Liver (tissue), 3 donors: ENCODE results near the gene EVX1.

Experiments used
- RAD21 ChIP-seq, 2 donors: IDR thresholded peaks; 2 replicates each; pipeline ENCODE4 v1.6.1; 2016; ENCODE audit warnings: antibody characterized with exemption in 2 of 2, mild to moderate bottlenecking in 2 of 2
- RXRA ChIP-seq, 2 donors: IDR thresholded peaks; 2 replicates each; pipeline ENCODE4 v1.6.1; 2017 to 2018; ENCODE audit warnings: antibody characterized with exemption in 2 of 2, mild to moderate bottlenecking in 1 of 2
- TAF1 ChIP-seq: conservative IDR thresholded peaks from 2 replicates; pipeline ENCODE4 v1.6.1; 2016; ENCODE audit warnings: antibody characterized with exemption, mild to moderate bottlenecking
- TF ChIP-seq, protein P1 (sequence below): fragments of 150-350 bp; IDR thresholded peaks from 2 replicates; pipeline ENCODE4 v1.5.1; 2017; ENCODE audit warnings: improper control_type of control experiment, low read depth, low read length; ENCODE audit not compliant: missing input control
- TF ChIP-seq, protein P2 (sequence below): IDR thresholded peaks from 2 replicates; pipeline ENCODE4 v1.6.1; 2016; ENCODE audit warnings: antibody characterized with exemption
- TF ChIP-seq, protein P3 (sequence below): IDR thresholded peaks from 2 replicates; pipeline ENCODE4 v1.6.1; 2016; ENCODE audit warnings: antibody characterized with exemption, mild to moderate bottlenecking
- TF ChIP-seq, protein P4 (sequence below): IDR thresholded peaks from 2 replicates; pipeline ENCODE4 v1.6.1; 2016; ENCODE audit warnings: antibody characterized with exemption
- donor health status: healthy.
- donor health status: healthy.

DNA sequence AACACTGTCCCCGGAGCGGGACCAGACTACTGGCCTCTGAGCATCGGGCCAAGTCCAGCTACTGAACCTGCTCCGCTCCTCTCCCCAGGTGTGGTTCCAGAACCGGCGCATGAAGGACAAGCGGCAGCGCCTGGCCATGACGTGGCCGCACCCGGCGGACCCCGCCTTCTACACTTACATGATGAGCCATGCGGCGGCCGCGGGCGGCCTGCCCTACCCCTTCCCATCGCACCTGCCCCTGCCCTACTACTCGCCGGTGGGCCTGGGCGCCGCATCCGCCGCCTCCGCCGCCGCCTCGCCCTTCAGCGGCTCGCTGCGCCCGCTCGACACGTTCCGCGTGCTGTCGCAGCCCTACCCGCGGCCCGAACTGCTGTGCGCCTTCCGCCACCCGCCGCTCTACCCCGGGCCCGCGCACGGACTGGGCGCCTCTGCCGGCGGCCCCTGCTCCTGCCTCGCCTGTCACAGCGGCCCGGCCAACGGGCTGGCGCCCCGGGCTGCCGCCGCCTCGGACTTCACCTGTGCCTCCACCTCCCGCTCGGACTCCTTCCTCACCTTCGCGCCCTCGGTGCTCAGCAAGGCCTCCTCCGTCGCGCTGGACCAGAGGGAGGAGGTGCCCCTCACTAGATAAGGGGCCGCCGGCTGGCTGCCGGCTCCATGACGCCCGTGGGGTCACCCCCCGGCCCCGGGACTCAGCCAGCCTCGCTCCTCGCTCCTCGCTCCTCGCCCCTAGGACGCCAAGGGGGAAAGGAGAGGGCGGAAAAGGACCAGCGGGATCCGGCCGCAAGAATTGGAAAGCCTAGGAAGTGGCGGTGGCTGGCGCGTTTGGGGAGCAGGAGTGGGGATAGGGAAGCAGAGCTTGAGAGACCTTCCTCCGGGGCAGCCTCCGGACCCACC is 3.4 kb downstream of the EVX1 start:
- TF ChIP-seq, protein P1, sequence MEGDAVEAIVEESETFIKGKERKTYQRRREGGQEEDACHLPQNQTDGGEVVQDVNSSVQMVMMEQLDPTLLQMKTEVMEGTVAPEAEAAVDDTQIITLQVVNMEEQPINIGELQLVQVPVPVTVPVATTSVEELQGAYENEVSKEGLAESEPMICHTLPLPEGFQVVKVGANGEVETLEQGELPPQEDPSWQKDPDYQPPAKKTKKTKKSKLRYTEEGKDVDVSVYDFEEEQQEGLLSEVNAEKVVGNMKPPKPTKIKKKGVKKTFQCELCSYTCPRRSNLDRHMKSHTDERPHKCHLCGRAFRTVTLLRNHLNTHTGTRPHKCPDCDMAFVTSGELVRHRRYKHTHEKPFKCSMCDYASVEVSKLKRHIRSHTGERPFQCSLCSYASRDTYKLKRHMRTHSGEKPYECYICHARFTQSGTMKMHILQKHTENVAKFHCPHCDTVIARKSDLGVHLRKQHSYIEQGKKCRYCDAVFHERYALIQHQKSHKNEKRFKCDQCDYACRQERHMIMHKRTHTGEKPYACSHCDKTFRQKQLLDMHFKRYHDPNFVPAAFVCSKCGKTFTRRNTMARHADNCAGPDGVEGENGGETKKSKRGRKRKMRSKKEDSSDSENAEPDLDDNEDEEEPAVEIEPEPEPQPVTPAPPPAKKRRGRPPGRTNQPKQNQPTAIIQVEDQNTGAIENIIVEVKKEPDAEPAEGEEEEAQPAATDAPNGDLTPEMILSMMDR, result no peak
- TF ChIP-seq RXRA (IDR thresholded peaks at IDR 0.05), result no peak
- TF ChIP-seq TAF1, result no peak
- no peak for TF ChIP-seq RAD21 (IDR thresholded peaks at IDR 0.05)
- TF ChIP-seq, protein P2, sequence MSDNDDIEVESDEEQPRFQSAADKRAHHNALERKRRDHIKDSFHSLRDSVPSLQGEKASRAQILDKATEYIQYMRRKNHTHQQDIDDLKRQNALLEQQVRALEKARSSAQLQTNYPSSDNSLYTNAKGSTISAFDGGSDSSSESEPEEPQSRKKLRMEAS, result no peak
- TF ChIP-seq, protein P3, sequence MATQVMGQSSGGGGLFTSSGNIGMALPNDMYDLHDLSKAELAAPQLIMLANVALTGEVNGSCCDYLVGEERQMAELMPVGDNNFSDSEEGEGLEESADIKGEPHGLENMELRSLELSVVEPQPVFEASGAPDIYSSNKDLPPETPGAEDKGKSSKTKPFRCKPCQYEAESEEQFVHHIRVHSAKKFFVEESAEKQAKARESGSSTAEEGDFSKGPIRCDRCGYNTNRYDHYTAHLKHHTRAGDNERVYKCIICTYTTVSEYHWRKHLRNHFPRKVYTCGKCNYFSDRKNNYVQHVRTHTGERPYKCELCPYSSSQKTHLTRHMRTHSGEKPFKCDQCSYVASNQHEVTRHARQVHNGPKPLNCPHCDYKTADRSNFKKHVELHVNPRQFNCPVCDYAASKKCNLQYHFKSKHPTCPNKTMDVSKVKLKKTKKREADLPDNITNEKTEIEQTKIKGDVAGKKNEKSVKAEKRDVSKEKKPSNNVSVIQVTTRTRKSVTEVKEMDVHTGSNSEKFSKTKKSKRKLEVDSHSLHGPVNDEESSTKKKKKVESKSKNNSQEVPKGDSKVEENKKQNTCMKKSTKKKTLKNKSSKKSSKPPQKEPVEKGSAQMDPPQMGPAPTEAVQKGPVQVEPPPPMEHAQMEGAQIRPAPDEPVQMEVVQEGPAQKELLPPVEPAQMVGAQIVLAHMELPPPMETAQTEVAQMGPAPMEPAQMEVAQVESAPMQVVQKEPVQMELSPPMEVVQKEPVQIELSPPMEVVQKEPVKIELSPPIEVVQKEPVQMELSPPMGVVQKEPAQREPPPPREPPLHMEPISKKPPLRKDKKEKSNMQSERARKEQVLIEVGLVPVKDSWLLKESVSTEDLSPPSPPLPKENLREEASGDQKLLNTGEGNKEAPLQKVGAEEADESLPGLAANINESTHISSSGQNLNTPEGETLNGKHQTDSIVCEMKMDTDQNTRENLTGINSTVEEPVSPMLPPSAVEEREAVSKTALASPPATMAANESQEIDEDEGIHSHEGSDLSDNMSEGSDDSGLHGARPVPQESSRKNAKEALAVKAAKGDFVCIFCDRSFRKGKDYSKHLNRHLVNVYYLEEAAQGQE, result no peak
- TF ChIP-seq, protein P4, sequence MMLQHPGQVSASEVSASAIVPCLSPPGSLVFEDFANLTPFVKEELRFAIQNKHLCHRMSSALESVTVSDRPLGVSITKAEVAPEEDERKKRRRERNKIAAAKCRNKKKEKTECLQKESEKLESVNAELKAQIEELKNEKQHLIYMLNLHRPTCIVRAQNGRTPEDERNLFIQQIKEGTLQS, result no peak
